OCI-LY1 (cell line): ENCODE results near the gene ACSBG1.

Experiments
- EZH2 ChIP-seq: fragments of 200-600 bp; sonication (generic), shearing (Covaris generic); IDR thresholded peaks from 2 replicates; pipeline ENCODE4 v1.8.0; 2017; ENCODE audit warnings: borderline replicate concordance, mixed run types, mild to moderate bottlenecking, antibody characterized with exemption, low read length, moderate library complexity, mixed read lengths
- TF ChIP-seq, protein P1 (sequence below): fragments of 200-600 bp; sonication (generic), shearing (Covaris generic); IDR thresholded peaks from 2 replicates; pipeline ENCODE4 v1.5.1; 2017; ENCODE audit warnings: mild to moderate bottlenecking, antibody characterized with exemption, low read length, moderate library complexity, mixed read lengths

DNA sequence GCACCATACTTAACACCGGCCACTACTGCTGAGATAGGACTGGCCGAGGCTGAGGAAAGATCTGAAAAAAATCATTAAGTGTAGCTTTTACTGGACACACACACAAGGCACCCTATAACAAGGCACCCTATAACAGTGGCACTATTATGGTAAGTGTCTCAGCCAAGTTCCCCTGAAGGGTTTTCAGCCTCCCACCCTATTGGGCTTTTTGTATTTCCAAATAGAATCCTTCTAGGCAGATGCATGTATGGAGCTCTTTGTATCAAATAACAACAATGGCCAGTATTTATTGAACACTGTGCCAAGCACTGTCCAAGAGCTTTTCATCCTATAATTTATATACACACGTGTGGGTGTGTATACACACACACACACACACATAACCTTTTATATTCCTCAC, 23.3 kb upstream of the ACSBG1 start:
- TF ChIP-seq, protein P1, sequence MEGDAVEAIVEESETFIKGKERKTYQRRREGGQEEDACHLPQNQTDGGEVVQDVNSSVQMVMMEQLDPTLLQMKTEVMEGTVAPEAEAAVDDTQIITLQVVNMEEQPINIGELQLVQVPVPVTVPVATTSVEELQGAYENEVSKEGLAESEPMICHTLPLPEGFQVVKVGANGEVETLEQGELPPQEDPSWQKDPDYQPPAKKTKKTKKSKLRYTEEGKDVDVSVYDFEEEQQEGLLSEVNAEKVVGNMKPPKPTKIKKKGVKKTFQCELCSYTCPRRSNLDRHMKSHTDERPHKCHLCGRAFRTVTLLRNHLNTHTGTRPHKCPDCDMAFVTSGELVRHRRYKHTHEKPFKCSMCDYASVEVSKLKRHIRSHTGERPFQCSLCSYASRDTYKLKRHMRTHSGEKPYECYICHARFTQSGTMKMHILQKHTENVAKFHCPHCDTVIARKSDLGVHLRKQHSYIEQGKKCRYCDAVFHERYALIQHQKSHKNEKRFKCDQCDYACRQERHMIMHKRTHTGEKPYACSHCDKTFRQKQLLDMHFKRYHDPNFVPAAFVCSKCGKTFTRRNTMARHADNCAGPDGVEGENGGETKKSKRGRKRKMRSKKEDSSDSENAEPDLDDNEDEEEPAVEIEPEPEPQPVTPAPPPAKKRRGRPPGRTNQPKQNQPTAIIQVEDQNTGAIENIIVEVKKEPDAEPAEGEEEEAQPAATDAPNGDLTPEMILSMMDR = no peak
- no peak for TF ChIP-seq EZH2
